ENCODE data around the gene WNT9B. TPM values are rescaled to one million over a fixed set of nuclear protein-coding genes. Genes with fewer than 3 reads are reported as not detected.

Gene WNT9B
- total and polyA plus RNA-seq, 2 of the 13 experiments (the other 11 are each of a cell fraction or from before 2014, with no cell fraction given), result not detected

GRCh38 chr17:46922804-46923635, 71.6 kb downstream of the WNT9B start, which contains the start of gene GOSR2 (continued):
- TF ChIP-seq FOXO4 (CRISPR knock-in tag; conservative IDR thresholded peaks at IDR 0.05) (no peak), ZBTB44 (CRISPR knock-in tag; IDR thresholded peaks at IDR 0.05) (no peak; the same call in 1 of the 2 replicates), SNAPC2 (CRISPR knock-in tag; IDR thresholded peaks at IDR 0.05) (peak; percentile 94), ZNF142 (CRISPR knock-in tag; IDR thresholded peaks at IDR 0.05) (peak; percentile 67; the same call in 1 of the 2 replicates), ZNF407 (CRISPR knock-in tag; IDR thresholded peaks at IDR 0.05; ENCODE audit: not compliant biosample characterization) (peak; percentile 86), HMGA1 (CRISPR knock-in tag; conservative IDR thresholded peaks at IDR 0.05) (no peak), DNMT3B (CRISPR knock-in tag; conservative IDR thresholded peaks at IDR 0.05) (peak; percentile 69), ZNF34 (CRISPR knock-in tag; IDR thresholded peaks at IDR 0.05; ENCODE audit: borderline replicate concordance) (peak; percentile 97)
